Activated effector memory CD4-positive, alpha-beta T cell treated with Interleukin-2 at 50 U/mL for 16 hours (primary cell): ENCODE measurements around the gene IPPK.
"Not testable (repeated sequence)": the region's sequence is repeated elsewhere in the genome, so short reads cannot be mapped to it uniquely, and the experiment has no call there.

Experiments used
- DNase-seq: peaks from one replicate; pipeline ENCODE4 v3.0.0-alpha.2; 2020

The IPPK gene

DNA sequence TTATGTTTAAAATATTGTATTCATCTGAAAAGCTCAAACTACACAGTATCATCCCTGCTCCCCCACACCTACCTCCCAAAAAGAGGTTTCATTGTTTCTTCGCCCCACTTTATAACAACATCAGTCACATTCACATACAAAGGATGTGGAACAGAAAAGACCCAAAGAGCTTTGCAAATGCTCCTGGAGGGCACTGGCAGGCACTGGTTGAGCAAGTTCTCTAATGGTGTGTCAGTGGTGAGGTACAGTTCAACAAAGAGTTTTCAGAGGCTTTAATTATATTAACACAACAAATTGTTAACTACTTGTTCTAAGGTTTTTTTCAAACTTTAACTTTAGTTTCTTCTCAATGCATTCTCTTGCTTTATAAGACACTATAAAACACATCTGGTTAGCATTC is 80.0 kb downstream of the IPPK start:
- DNase-seq: no peak

DNA sequence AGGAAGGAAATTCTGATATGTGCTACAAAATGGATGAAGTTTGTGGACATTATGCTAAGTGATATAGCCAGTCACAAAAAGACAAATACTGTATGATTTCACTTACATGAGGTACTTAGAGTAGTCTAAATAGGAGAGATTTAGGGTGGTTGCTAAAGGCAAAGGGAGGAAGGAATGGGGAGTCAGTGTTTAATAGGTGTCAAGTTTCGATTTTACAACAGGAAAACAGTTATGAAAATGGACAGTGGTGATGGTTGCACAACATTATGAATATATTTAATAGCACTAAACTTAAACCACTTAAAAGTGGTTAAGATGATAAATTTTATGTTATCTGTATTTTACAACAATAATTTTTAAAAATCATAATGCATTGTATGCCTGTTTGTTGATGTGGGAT is 93.8 kb downstream of the IPPK start:
- DNase-seq: no peak

DNA sequence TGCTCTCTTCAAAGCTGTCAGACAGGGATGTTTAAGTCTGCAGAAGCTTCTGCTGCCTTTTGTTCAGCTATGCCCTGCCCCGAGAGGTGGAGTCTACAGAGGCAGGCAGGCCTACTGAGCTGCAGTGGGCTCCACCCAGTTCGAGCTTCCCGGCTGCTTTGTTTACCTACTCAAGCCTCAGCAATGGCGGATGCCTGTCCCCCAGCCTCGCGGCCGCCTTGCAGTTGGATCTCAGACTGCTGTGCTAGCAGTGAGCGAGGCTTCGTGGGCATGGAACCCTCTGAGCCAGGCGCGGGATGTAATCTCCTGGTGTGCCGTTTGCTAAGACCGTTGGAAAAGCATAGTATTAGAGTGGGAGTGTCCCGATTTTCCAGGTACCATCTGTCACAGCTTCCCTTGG is 96.3 kb downstream of the IPPK start:
- DNase-seq: not testable (repeated sequence)

DNA sequence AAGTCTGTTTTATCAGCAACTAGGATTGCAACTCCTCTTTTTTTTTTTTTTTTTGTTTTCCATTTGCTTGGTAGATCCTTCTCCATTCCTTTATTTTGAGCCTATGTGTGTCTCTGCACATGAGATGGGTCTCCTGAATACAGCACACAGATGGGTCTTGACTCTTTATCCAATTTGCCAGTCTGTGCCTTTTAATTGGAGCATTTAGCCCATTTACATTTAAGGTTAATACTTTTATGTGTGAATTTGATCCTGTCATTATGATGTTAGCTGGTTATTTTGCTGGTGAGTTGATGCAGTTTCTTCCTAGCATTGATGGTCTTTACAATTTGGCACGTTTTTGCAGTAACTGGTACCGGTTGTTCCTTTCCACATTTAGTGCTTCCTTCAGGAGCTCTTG is 98.1 kb downstream of the IPPK start:
- DNase-seq: not testable (repeated sequence)

DNA sequence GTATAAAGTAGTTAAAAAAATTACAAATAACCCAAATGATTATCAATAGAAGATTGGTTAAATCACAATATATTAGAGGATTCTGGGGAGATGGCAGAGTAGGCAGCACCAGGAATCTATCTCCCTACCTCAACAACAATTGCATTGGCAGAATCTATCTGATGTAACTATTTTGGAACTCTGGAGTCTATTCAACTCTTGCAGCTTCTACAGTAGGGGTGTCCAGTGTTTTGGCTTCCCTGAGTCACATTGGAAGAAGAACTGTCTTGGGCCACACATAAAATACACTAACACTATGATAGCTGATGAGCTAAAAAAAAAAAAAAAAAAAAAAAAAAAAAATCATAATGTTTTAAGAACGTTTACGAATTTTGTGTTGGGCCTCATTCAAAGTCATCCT is 104.9 kb downstream of the IPPK start:
- no peak for DNase-seq

DNA sequence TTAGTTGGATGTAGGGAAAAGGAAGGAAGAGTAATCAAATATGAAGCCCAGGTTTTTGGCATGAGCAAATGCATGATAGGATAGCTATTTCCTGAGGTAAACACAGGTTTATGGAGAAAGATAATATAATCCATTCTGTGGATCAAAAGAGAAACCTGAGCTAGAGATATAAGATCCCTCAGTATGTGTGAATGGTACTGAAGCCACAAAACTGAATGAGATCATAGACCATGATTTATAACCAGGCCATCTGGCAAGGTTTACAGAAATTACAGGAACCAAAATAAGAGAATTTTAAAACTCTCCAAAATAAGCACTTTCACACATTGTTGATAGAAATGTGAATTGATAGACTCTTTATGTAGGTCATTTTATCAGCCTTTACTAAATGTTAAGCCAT is 105.4 kb downstream of the IPPK start:
- DNase-seq: no peak
